DMS 273 (cell line): ENCODE data around the gene TMEM88.

Experiments used
- DNase-seq: peaks from one replicate; lab custom pipeline; 2025; ENCODE audit not compliant: unreplicated experiment; lab: John Stamatoyannopoulos, UW

Gene TMEM88

DNA sequence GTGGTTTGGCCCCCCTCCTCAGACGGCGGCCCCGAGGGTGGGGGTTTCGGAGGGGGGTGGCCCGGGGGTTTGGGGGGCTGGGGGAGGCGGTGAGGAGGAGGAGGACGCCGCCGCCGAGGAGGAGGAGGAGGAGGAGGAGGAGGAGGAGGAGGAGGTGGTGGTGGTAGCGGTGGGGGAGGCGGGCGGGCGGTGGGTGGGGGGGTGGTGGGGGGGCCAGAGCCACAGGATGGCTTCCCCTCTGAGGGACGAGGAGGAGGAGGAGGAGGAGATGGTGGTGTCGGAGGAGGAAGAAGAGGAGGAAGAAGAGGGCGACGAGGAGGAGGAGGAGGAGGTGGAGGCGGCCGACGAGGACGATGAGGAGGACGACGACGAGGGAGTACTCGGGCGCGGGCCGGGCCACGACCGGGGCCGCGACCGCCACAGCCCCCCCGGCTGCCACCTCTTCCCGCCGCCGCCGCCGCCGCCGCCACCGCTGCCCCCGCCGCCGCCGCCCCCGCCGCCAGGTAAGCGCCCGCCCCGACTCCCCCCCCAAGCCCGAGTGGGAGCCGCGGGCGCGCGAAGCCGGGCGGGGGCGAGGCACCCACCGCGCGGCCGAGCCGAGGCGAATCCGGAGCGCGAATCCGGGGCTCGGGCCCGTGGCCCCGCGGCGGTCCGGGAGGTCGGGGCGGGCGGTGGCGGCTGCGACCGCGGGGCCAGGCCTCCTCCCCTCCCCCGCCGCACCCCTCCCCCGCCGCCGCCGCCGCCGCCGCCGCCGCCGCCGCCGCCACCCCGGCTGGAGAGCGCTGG is 29.9 kb downstream of the TMEM88 start:
- DNase-seq = peak; percentile 30

DNA sequence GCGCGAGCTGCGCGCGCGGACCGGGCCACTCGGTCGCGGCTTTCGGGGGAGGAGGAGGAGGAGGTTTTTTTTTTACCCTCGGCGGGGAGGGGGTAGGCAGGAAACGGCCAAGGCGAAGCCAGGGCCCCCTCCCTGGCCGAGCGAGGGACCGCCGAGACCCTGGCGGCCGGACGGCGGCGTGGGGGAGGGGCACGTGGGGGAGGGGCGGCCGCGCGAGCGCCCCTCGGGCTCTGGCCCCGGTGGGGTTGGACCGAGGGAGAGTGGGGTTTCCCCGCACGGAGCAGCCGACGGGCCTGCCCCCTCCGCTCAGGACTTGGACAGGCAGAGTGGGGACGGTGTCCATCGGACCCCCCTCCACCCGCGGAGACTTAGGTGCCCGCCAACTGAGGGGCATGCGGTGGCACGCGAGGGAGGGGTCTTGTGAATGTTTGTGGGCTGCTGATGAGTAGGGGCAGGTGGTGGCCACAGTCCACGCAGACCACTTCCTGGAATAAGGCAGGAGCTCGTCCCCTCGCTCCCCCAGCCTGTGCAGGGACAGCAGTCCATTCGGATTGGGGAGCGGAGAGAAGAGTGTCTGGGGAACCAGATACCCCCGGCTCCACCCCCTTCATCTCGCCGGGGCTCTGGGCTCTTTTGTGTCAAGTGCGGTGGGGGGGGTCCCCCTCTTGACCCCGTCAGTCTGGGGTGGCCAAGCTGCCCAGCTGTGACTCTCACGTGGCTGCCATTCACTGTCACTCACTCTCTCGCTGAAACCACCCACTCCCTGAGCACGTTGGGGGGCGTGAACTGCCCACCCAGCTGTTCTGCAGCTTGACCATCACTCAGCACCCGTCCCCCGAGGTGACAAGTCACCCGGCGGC is 30.7 kb downstream of the TMEM88 start:
- peak; percentile 61 for DNase-seq

DNA sequence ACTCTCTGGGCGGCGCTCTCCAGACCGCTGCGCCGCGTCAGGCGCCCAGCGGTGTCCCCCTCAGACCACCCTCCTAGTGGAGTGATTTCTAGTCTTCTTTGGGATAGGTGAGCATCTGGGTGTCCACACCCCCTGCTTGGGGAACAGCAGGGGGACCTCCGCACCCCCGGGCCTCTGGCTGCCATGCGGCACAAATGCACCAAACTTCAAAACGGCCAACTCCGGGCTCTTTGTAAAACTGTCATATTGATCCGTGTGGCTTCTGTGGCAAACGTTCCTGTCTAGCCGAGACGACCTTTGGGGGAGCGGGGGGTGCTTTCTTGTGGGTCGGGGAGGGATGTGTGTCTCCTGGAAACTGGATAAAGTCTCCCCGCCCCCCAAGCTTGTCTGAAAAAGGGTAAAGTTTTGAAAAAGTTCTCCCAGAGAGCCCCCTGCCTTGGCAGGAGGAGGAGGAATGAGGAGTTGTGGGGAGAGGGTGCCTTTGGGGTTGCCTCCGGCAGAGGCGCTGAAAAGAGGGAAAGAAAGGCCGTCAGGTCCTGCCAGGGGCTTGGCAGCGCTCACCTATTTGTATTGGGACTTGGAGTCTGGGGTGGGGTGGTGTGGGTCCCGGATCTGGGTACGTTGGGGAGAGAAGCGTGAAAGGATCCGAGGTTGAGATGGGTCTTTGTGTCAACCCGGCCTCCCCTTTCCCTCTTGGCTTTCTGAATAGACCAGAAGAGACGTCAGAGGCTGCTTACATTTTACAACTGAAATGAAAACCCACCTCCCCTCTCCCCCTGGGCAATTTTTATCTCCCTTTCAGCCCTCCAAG is 31.6 kb downstream of the TMEM88 start:
- DNase-seq = peak; percentile 61

DNA sequence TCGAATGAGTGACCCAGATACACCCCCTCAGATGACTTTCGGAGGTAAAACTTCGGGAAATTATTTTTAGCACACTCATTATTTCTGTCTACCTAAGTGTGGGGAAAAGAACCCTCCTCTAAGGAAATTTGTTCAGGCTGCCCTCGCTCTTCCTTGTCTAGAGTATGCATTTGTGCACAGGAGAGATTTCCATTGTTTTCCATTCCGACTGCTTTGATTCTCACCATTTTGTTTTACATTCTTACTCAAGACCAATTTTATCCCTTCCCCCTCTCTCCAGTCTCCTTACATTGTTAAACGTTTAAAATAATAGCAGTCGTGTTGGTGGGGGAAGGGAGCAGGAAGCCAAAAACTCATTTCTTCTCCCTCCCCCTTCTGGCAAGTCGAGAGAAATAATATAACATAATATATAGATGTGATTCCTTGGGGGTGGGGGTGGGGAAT is 32.2 kb downstream of the TMEM88 start:
- peak; percentile 74 for DNase-seq

DNA sequence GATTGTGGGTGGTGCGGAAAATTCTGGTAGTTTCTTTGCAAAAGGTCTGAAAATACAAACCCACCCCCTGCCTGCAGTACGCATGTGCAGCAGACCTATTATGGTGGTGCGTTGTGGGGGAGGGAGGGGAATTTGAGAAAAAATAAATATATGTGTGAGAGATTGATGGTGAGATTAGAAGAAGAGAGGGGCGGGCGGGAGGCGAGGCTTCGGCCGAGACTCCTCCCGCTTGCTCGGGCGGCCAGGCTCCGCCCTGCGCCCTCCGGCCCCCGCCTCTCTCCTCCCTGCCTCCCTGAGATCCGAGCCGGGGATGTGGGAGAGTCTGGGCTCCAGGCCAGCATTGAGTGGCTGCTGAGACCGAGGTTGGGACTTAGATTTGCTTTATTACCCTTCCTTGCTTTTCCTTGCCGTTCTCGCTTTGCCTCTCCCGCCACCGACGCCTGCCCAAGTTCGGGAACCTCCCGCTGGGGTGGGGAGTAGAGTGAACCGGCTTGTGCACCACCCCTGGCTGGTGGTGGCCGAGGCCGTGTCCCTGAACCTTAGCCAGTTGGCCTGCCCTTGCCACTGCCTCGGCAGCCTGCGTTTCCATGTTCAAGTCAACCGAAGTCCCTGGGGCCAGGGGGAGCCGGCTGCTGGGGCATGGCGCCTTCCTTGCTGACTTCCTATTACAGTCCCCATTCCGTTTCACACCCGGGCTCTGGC is 32.8 kb downstream of the TMEM88 start:
- DNase-seq = peak; percentile 96

DNA sequence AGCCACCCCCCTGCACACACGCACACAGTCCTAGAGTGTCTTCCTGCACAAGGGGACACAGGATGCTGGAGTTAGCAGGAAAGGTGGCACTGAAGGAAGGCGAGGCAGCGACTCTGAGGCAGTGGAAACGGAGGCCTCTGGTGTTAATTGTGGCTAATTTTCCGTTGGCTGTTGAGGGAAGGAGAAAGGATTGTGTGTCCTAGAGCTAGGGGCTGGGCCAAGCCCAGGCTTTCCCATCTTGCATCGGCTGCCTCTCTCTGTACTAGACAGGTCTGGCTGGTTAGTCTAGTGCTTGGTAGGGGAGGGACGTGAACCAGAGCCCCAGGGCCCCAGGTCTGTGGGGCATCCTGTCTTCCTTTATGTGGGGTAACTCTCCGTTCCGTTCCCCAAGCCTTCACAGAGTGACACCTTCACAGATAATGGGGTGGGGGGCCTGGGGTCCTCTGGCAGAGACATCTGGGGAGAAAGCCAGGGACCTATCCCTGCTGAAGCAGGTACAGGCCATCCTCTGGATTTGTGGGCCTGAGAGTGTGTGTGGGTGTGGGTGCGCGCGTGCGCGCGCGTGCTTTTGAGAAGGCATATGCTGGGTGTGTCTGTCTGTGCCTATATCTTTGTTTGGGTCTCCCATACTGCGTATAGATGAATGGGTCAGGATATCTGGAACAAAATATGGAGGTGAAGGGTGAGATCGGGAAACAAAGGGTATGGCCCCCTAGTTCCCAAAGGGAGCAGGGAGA is 33.5 kb downstream of the TMEM88 start, which contains the start of gene CHD3:
TSS of gene CHD3 (plus strand) at position 606 of the 737 bp plus-strand sequence. CDS start 212 bp downstream, outside the sequence.
- DNase-seq = peak; percentile 56

DNA sequence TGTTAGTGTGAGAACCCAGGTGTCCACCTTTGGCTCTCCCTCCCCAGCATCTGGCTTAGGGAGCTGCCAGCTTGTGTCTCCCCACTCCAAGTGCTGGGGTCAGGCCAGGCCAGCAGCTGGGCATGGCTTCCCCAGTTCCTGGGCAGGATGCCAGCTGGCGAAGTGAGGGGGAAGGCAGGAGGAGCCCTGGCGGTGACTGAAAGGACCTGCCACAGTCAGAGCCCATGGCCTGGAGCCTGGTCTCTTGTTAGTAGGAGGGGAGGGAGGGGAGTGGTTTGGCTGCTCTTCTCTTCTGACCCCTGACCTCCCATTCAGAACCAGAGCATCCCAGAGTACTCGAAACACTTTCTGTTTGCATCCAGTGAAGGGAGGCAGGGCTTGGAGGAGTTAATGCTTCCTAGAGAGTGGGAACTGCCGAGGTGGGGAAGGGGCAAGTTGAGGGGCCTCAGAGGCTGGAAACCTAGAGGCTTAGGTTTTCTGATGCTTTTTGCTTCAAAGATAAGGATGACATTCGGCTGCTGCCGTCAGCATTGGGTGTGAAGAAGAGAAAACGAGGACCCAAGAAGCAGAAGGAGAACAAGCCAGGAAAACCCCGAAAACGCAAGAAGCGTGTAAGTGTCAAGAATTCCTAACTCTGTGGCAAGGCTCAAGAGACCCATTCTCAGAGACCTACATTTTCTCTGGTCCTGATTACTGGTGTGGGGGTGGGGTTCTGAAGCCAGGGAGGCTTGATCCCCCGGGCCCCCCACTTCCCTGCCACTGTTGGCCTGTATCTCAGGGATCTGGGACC is 34.5 kb downstream of the TMEM88 start:
- peak; percentile 99 for DNase-seq

DNA sequence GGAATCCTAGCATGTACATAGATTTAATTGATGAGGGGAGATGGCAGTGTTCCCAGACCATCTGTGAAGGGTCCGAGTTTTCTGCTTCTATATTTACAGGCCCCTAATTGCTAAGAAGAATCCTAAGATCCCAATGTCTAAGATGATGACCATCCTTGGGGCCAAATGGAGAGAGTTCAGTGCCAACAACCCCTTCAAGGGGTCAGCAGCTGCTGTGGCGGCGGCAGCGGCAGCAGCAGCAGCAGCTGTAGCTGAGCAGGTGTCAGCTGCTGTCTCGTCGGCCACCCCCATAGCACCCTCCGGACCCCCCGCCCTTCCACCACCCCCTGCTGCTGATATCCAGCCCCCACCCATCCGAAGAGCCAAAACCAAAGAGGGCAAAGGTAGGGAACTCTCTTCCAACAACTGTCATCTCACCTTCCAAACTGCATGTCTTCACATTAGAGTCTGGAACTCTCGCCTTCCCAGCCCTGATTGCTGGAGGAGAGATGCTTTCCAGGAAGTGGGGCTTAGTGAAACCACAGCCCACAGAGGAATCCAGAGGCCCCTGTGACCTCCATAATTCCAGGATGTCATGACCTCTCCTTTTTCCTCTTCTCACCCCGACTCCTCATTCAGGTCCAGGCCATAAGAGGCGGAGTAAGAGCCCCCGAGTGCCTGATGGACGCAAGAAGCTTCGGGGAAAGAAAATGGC is 38.5 kb downstream of the TMEM88 start:
- DNase-seq = no peak

DNA sequence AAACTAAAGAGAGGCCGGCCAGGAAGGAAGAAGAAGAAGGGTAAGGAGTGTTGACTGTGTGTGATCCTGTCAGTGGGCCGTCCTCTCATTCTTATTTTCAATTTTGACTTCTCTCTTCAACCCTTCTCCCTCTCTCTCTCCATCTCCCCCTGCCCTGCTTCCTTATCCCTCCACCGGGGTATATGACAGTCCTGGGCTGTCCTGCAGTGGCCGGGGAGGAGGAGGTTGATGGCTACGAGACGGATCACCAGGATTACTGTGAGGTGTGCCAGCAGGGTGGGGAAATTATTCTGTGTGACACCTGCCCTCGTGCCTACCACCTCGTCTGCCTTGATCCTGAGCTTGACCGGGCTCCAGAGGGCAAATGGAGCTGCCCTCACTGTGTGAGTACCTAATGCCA is 39.4 kb downstream of the TMEM88 start:
- DNase-seq = no peak

DNA sequence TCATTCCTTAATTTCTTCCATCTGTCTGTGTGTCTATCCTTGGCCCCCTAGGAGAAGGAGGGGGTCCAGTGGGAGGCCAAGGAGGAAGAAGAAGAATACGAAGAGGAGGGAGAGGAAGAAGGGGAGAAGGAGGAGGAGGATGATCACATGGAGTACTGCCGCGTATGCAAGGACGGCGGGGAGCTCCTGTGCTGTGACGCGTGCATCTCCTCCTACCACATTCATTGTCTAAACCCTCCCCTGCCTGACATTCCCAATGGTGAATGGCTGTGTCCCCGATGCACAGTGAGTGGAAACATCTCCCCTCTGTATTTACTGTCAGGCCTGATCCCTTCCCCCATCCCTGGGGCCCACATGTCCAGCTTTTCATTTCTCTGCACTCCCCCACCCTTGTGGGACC is 40.0 kb downstream of the TMEM88 start:
- DNase-seq = no peak

DNA sequence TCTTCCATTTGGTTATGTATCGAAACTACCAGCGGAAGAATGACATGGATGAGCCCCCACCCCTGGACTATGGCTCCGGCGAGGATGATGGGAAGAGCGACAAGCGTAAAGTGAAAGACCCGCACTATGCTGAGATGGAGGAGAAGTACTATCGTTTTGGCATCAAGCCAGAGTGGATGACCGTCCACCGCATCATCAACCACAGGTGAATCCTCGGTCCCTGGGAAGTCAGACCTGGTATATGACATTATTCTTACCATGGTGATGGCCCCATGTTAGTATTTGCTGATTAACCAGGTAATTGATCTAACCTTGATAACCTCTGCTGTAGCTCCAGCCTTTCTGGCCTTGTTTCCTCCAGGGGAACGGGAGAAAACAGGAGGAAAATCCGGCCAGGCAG is 42.2 kb downstream of the TMEM88 start:
- no peak for DNase-seq

DNA sequence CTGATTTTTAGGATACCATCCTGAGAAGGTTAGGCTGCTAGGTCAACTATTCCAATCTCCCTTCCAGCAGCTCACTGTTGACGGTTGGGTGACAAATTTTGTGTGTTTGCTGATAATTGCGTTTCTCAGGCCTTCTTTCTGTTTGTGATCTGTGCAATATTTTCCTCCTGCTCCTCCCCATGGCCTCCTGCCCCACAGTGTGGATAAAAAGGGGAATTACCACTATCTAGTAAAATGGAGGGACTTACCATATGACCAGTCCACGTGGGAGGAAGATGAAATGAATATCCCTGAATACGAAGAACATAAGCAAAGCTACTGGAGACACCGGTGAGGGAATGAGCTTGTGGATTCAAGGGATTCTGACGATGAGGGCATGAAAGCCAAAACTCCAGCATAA is 42.9 kb downstream of the TMEM88 start:
- peak; percentile 51 for DNase-seq

DNA sequence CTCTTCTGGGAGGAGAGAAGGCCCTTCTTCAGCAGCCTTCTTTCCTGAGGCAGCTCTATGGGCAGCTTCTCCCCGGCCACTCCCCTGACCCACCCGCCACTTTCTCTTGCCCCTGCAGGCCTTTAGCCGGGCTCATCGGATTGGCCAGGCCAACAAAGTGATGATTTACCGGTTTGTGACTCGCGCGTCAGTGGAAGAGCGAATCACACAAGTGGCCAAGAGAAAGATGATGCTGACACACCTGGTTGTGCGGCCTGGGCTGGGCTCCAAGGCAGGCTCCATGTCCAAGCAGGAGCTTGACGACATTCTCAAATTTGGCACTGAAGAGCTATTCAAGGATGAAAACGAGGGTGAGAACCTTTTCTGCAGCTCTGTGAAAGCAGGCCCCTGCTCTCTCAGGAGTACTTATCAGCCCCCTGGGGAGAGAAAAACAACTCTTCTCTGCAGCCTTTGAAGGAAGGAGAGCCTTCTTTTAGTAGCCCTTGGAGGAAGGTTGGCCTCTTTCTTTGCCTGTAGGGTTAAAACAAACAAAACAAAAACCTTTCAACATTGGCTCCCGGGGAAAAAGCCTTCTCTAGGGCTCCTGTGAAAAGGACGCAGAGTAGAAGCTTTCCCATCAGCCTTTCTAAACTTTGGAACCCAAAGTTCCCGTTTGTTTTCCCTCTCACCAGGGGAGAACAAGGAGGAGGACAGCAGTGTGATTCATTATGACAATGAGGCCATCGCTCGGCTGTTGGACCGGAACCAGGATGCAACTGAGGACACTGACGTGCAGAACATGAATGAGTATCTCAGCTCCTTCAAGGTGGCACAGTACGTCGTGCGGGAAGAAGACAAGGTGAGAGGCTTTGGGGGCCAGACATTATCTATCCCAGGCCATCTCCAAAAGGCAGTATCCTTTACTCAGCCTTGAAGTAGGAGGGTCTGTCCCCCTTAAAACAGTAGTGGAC is 48.6 kb downstream of the TMEM88 start:
- no peak for DNase-seq
